Esophagus squamous epithelium (tissue), 5 donors: ENCODE data around the gene ACTR2. TPM values are rescaled to one million over a fixed set of nuclear protein-coding genes. Genes with fewer than 3 reads are reported as not detected.
"Not testable (repeated sequence)": the region's sequence is repeated elsewhere in the genome, so short reads cannot be mapped to it uniquely, and the experiment has no call there.

Experiments used
- DNase-seq: peaks from one replicate; lab custom pipeline; 2025; lab: John Stamatoyannopoulos, UW
- H3K27ac ChIP-seq, 4 donors: fragments of 200-600 bp; sonication (generic); one replicate each; pipeline ENCODE4 v1.5.1; 2016 to 2019; ENCODE audit warnings: mild to moderate bottlenecking in 1 of 4
- H3K27me3 ChIP-seq, 4 donors: fragments of 200-600 bp; sonication (generic); 1 replicate in 3 of 4; 2 replicates in 1 of 4; pipeline versions ENCODE4 v1.5.1 to v1.6.0; 2017 to 2021; ENCODE audit warnings: antibody characterized with exemption in 1 of 4
- H3K36me3 ChIP-seq, 3 donors: fragments of 200-600 bp; sonication (generic); one replicate each; pipeline ENCODE4 v1.5.1; 2016 to 2019
- H3K4me1 ChIP-seq, 3 donors: fragments of 200-600 bp; sonication (generic); one replicate each; pipeline ENCODE4 v1.5.1; 2017 to 2019
- H3K4me3 ChIP-seq, 4 donors: fragments of 200-600 bp; sonication (generic); 1 replicate in 3 of 4; 2 replicates in 1 of 4; pipeline ENCODE4 v1.5.1; 2016 to 2019; ENCODE audit warnings: mild to moderate bottlenecking in 2 of 4, moderate library complexity in 1 of 4
- H3K9me3 ChIP-seq, 3 donors: fragments of 200-600 bp; sonication (generic); one replicate each; pipeline ENCODE4 v1.5.1; 2016 to 2019
- POLR2A ChIP-seq, 4 donors: fragments of 450-650 bp; IDR thresholded peaks; one replicate each; pipeline ENCODE4 v1.6.1; 2017; ENCODE audit warnings: antibody characterized with exemption in 4 of 4, mild to moderate bottlenecking in 4 of 4, moderate library complexity in 3 of 4
- WGBS, 2 donors: methylation state at CpG; one replicate each; pipeline ENCODE4 v1.1.5; 2018; 5-methylcytosine and 5-hydroxymethylcytosine counted together
- intact Hi-C: fragments of 100-400 bp; cut with DNase I; formaldehyde crosslinking; loops from one replicate; pipeline ENCODE4 v1.15.0; 2022
- total RNA-seq, 4 donors: library from RNA; depleted of rRNA; stranded (reverse); fragments of >200 nt; gene quantifications; one replicate each; pipeline ENCODE4 v1.1.0, GENCODE V29; 2016
- TF ChIP-seq, protein P1 (sequence below), 6 experiments: fragments of 450-650 bp in 4 of 6; fragments of 200-600 bp in 2 of 6; sonication (generic) in 2 of 6; IDR thresholded peaks; one replicate each; pipeline ENCODE4 v1.5.1; 2016 to 2019; ENCODE audit warnings: antibody characterized with exemption in 6 of 6, mild to moderate bottlenecking in 4 of 6, moderate library complexity in 4 of 6
- donor health status: DM: yes; HTN: yes; CAD: no.

ACTR2 gene
- total RNA-seq, 4 donors from 2014 or later = 70.6 to 124 (median 91.1) TPM

DNA sequence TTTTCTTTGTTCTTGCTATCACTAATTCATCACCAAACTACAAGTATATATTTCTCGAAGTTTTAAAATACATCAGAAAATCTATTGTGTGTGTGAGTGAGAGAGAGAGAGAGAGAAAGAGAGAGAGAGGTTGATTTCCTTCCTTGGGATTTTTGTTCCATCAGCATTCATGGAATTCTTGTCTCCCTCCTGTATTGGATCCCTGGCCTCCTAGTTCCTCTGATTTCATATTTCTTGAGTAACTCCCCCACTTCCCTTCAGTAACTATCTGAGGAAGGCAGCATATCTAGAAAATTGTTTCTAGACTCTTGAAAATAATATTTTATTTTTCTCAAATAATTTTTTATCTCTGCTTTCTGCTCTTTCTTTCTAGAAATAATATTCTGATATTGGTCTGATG lies 13.3 kb upstream of the ACTR2 start:
- no peak for DNase-seq
- Histone ChIP-seq H3K27me3 (no peaks in the 10 kb centered on the region), H3K4me1 (no peaks in the 10 kb centered on the region), H3K4me3 (no peak overlapping the region), H3K27ac (no peak overlapping the region), H3K9me3 (no peaks in the 10 kb centered on the region), H3K36me3 (no peaks in the 10 kb centered on the region)
- no peak for TF ChIP-seq POLR2A (IDR thresholded peaks at IDR 0.05)
- TF ChIP-seq, protein P1, sequence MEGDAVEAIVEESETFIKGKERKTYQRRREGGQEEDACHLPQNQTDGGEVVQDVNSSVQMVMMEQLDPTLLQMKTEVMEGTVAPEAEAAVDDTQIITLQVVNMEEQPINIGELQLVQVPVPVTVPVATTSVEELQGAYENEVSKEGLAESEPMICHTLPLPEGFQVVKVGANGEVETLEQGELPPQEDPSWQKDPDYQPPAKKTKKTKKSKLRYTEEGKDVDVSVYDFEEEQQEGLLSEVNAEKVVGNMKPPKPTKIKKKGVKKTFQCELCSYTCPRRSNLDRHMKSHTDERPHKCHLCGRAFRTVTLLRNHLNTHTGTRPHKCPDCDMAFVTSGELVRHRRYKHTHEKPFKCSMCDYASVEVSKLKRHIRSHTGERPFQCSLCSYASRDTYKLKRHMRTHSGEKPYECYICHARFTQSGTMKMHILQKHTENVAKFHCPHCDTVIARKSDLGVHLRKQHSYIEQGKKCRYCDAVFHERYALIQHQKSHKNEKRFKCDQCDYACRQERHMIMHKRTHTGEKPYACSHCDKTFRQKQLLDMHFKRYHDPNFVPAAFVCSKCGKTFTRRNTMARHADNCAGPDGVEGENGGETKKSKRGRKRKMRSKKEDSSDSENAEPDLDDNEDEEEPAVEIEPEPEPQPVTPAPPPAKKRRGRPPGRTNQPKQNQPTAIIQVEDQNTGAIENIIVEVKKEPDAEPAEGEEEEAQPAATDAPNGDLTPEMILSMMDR (IDR thresholded peaks at IDR 0.05) = no peak
- intact Hi-C loops = no loop called here
- WGBS, 2 donors = 86 to 92% methylated on average over 1 of the region's 1 CpG

DNA sequence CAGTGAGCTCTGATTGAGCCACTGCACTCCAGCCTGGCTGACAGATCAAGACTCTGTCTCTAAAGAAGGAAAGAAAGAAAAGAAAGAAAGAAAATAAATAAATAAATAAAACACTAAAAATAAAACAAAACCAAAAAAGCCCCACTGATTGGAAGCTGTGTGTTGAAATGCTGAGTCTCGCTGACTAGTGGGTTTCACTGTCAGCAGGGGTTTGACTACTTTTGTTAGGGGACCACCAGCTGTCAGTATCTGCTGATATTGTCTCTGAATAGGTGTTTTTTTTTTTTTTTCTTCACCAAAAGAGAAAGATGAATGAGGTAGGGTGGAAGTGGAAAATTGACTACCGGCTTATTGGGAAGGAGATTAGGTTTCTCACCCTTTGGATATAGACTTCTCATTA lies 12.8 kb upstream of the ACTR2 start:
- no peaks in the 10 kb centered on the region for H3K9me3 ChIP-seq
- intact Hi-C loops = no loop called here
- H3K27ac ChIP-seq = no peak overlapping the region
- H3K4me3 ChIP-seq = no peak overlapping the region
- DNase-seq = no peak
- TF ChIP-seq, protein P1 (IDR thresholded peaks at IDR 0.05) = no peak
- no peak for TF ChIP-seq POLR2A (IDR thresholded peaks at IDR 0.05)
- WGBS, 2 donors = 88 to 94% methylated on average over 2 of the region's 2 CpGs
- no peaks in the 10 kb centered on the region for H3K4me1 ChIP-seq
- no peaks in the 10 kb centered on the region for H3K36me3 ChIP-seq
- H3K27me3 ChIP-seq = no peaks in the 10 kb centered on the region

DNA sequence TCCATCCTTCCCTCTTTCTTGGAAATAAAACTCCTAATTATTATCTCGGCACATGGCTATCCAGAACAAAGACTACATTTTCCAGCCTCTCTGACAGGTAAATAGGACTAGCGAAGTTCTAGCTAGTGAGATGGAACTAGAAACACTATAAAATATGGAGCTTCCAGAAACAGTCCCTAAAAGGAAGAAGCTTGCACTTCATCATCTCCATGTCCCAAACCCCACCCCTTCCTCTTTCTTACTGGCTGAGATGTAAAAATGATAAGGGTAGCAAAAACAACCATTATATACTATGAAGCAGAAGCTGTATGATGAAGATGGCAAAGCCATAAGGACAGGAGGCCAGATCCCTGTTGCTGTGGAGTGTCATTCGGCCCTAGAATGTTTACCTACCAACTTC lies 11.7 kb upstream of the ACTR2 start:
- TF ChIP-seq, protein P1 (IDR thresholded peaks at IDR 0.05) = no peak
- no peak for TF ChIP-seq POLR2A (IDR thresholded peaks at IDR 0.05)
- H3K36me3 ChIP-seq = no peaks in the 10 kb centered on the region
- H3K27ac ChIP-seq = no peak overlapping the region
- H3K4me1 ChIP-seq = no peaks in the 10 kb centered on the region
- H3K9me3 ChIP-seq = no peaks in the 10 kb centered on the region
- H3K27me3 ChIP-seq = no peaks in the 10 kb centered on the region
- 90 to 98% methylated on average over 3 of the region's 3 CpGs for WGBS, 2 donors
- H3K4me3 ChIP-seq = no peak overlapping the region
- intact Hi-C loops = no loop called here
- DNase-seq = no peak

GRCh38 chr2:65220432-65221131 lies 7.0 kb upstream of the ACTR2 start:
- Histone ChIP-seq H3K4me3 (no peak overlapping the region), H3K27ac (no peak overlapping the region), H3K9me3 (no peaks in the 10 kb centered on the region), H3K27me3 (no peaks in the 10 kb centered on the region), H3K4me1 (no peaks in the 10 kb centered on the region), H3K36me3 (no peaks in the 10 kb centered on the region)
- DNase-seq = no peak
- intact Hi-C loops = no loop called here
- TF ChIP-seq POLR2A (IDR thresholded peaks at IDR 0.05) = no peak
- TF ChIP-seq, protein P1 (IDR thresholded peaks at IDR 0.05) = no peak
- 90 to 94% methylated on average over 3 of the region's 3 CpGs for WGBS, 2 donors

- H3K27me3 ChIP-seq, H3K36me3 ChIP-seq, H3K4me1 ChIP-seq, DNase-seq, intact Hi-C loops, H3K27ac ChIP-seq, H3K4me3 ChIP-seq, H3K9me3 ChIP-seq: not testable (repeated sequence)
- WGBS, 2 donors = 93 to 96% methylated on average over 8 of the region's 8 CpGs
These were observed 6.4 kb upstream of the ACTR2 start for GRCh38 chr2:65221275-65221674.
